Measurements from ENCODE around the gene IDI1.
A peak's percentile ranks its signal among the peaks of the same experiment; 100 is the strongest.
"Not testable (repeated sequence)": the region's sequence is repeated elsewhere in the genome, so short reads cannot be mapped to it uniquely, and the experiment has no call there.

The IDI1 gene

DNA sequence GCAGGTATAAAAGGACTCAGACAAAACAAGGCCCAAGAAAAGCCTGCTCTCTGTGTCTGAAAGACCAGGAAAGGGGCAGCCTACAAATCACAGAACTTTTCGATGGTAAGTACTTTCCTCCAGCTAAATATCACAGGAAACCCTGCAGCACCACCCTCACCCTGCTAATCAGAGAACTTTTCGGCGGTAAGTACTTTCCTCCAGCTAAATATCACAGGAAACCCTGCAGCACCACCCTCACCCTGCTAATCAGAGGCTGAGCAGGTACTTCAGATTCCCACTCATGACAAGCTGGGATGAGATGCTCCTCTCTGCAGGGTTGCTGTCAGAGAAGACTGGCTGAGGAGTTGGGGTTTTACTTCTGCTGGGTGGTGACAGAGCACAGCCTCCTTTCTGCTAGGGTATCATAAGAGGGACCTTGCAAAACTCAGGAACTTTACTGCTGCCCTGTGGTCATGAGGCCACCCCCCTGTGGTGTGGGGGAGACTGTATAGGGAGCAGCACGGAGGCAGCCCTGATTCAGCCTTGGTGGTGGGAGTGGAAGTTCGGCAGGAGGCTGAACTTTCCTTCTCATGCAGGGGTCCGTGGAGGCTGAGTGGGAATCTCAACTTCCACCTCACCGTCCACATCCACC lies 14.4 kb upstream of the IDI1 start:
- no peak for DNase-seq (ENCODE audit: low spot score)

DNA sequence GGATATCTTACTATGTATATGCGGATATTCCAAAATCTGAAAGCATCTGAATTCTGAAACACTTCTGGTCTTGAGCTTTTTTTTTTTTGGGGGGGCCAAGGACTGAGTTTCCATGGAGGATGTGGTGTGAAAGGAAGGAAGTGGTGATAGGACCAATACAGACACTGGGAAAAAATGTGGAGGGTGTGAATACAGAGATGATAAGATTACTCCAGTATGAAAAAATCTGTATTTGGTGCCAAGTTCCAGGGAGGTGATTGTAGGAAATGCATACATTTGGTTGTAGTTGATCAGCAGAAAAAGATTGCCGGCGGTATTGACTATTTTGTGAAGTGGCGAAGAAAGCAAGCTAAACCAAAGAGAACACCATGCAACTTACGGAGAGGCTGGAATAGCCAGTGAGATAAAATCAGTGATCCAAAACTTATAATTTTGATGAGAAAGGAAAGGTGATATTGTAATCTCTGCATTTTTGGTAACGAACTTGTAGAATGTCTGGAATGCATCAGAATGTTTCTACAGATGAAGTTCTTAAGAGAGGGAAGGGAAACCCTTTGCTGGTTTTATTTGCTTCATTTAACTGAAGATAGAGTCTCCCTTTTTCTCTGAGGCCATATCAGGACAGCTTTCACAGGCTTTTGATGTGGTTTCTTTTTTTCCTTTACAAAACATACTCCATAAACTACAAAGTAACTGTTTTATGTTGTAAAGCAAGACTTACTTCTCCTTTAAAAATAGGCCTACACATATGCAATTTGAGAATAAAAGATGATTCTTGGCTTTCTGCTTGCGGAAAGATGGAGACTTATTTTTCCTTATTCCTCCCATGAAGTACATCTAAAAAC lies 13.2 kb upstream of the IDI1 start:
- DNase-seq (ENCODE audit: low spot score), result peak; percentile 35

DNA sequence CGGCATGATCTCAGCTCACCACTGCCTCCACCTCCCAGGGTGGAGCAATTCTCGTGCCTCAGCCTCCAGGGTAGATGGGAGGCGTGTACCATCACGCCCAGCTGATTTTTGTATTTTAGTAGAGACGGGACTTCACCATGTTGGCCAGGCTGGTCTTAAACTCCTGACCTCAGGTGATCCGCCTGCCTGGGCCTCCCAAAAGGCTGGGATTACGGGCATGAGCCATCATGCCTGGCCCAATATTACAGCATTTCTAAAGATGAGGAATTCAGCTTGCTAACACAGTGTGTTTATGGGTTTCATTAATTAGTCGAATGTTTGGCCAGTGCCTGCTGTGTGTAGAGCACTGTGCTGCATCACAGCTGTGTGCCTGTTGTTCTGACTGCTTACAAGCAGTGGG lies 11.0 kb upstream of the IDI1 start:
- DNase-seq (ENCODE audit: low spot score), result no peak

GRCh38 chr10:1058017-1058416 lies 9.1 kb upstream of the IDI1 start:
- no peak for DNase-seq (ENCODE audit: low spot score)

- DNase-seq (ENCODE audit: low spot score), result no peak
These were observed 8.3 kb upstream of the IDI1 start for GRCh38 chr10:1057106-1057657.

- peak; percentile 92 for DNase-seq (ENCODE audit: low spot score)
These were observed 7.6 kb upstream of the IDI1 start, which contains the start of gene WDR37 for GRCh38 chr10:1056326-1057105. WDR37 (plus strand) TSS chr10:1056385; CDS start chr10:1072156, 15,771 bp downstream.

DNA sequence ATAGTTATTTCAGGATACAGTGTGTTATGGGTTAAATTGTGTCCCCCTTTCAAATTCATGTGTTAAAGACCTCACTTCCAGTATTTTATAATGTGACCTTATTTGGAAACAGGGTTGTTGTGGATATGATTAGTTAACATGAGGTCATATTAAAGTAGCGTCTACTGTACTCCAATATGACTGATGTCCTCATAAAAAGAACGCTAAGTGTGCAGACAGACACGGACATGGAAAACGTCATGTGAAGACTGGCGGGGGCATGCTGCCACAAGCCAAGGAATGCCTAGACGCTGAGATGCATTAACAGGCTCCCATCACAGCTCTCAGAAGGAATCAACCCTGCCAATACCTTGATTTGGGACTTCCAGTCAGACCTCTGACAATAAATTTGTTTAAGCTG lies 5.8 kb upstream of the IDI1 start:
- DNase-seq (ENCODE audit: low spot score), result no peak

GRCh38 chr10:1050554-1050953 lies 1.6 kb upstream of the IDI1 start:
- no peak for DNase-seq (ENCODE audit: low spot score)

- no peak for DNase-seq (ENCODE audit: low spot score)
These were observed 1.2 kb upstream of the IDI1 start for GRCh38 chr10:1050145-1050544.

DNA sequence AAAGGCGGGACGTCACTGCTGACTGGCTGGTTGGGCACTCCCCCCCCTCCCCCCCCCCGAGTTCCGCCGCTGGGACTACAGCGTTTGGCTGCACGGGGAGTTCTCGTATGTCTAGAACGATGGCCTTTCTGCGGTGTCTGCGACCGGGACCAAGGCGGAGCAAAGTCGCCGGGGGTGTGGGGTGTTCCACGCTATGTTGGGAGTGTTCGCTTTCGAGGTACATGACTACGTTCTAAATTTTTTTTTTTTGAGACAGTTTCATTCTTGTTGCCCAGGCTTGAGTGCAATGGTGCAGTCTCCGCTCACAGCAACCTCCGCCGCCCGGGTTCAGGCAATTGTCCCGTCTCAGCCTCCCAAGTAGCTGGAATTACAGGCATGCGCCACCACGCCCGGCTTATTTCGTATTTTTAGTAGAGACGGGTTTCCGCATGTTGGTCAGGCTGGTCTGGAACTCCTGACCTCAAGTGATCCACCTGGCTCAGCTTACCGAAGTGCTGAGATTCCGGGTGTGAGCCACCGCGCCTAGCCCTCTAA lies 573 bp upstream of the IDI1 start:
- DNase-seq (ENCODE audit: low spot score), result no peak

GRCh38 chr10:1048349-1048731 lies 579 bp downstream of the IDI1 start:
- DNase-seq (ENCODE audit: low spot score), result no peak

DNA sequence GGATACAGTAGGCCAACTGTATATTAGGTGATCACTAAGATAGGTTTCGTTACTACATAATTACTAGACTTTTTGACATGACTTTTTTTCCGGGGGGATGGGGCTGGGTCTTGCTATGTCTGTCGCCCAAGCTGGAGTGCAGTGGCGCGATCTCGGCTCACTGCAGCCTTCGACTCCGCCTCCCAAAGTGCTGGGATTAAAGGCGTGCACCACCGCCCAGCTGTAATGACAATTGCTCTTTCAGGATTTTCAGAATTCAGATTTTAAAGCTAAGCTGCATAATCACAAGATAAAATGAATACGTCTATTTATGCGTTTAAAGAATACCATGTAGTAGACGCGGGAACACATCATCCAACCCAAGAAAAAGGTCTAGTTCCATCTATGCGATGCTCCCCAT lies 982 bp downstream of the IDI1 start:
- DNase-seq (ENCODE audit: low spot score), result no peak

DNA sequence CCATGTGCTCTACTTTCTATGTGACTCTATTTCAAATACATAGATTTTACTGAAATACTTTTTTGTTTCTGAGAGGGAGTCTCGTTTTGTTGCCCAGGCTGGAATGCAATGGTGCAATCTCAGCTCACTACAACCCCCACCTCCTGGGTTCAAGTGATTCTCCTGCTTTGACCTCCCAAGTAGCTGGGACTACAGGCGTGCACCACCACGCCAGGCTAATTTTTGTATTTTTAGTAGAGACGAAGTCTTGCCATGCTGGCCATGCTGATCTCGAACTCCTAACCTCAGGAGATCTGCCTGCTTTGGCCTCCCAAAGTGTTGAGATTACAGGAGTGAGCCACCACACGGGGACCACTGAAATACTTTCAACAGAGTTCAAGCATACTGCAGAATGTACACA lies 3.5 kb downstream of the IDI1 start:
- no peak for DNase-seq (ENCODE audit: low spot score)

GRCh38 chr10:1044964-1045363 lies 4.0 kb downstream of the IDI1 start:
- no peak for DNase-seq (ENCODE audit: low spot score)

GRCh38 chr10:1044146-1044545 lies 4.8 kb downstream of the IDI1 start:
- no peak for DNase-seq (ENCODE audit: low spot score)

- no peak for DNase-seq (ENCODE audit: low spot score)
These were observed 5.4 kb downstream of the IDI1 start for GRCh38 chr10:1043532-1043995.

DNA sequence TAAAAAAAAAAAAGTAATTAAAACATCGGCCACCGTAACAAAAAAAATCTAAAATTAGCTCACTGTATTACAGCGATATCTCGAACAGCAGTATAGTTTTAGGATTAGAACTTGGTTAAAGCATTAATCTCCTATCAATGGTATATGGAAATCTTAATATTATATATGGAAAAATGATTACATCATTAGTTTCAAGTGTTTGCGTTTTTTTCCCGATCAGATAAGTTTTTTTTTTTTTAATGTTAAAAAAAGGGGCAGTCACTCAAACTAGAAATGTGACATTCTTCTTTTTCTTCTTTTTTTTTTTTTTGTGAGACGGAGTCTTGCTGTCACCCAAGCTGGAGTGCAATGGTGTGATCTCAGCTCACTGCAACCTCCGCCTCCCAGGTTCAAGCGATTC lies 7.4 kb downstream of the IDI1 start:
- DNase-seq (ENCODE audit: low spot score), result no peak

DNA sequence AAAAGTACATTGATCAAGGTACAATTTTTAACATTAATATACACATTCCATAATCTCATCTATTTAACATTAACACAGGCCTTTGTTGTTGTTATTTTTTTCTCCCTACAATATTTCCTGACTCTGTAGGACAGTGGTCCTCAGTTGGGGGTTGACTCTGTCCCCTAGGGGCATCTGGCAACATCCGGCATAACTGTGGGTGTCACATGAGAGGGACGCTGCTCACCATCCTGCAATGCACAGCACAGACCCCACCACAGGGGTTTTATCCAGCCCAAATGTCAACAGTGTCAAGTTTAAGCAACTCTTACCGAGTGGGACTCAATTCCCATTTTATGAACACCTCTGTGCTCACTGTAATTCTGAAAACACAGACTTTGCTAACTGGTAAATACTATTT lies 8.8 kb downstream of the IDI1 start:
- no peak for DNase-seq (ENCODE audit: low spot score)

DNA sequence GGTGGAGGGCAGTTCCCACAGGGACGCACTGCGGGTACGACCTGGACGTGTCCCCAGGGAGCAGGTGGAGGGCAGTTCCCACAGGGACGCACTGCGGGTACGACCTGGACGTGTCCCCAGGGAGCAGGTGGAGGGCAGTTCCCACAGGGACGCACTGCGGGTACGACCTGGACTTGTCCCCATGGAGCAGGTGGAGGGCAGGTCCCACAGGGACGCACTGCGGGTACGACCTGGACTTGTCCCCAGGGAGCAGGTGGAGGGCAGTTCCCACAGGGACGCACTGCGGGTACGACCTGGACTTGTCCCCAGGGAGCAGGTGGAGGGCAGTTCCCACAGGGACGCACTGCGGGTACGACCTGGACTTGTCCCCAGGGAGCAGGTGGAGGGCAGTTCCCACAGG lies 10.2 kb downstream of the IDI1 start:
- not testable (repeated sequence) for DNase-seq (ENCODE audit: low spot score)

DNA sequence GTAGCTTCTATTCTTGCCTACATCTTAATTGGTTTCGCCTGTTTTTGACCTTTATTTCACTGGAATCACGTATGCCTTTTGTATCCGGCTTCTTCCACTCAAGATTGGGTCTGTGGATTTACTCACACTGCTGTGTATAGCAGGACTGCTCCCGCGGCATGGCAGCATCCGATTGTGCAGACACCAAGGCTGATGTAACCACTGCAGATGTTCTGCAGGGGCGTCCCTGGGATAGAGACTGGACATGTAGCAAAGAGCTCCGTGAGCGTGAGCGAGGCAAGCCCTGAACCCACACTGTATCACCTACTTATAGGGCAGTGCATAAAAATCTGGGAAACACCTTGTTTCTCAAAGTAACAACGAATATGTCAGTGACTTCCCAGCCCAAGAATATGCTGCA lies 11.8 kb downstream of the IDI1 start:
- no peak for DNase-seq (ENCODE audit: low spot score)

- no peak for DNase-seq (ENCODE audit: low spot score)
These were observed 12.6 kb downstream of the IDI1 start for GRCh38 chr10:1036341-1036791.

DNA sequence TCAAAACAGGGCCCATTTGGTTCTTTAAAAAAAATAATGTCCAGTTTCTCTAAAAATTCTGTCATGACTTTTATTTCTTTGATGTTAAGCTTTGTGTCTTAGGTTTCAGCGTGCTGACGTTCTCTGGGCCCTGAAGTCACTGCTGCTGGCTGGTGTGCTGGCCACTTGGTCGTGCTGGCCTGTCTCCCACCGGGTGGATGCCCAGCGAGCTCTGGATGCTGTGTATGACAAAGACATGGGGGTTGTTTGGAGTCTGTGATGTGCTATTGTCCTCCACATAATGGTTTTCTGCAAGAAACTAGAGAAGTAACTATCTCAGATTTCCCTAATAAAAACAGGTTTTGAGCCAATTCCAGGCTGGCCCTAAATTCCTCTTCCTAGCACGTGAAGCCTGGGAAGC lies 13.7 kb downstream of the IDI1 start:
- DNase-seq (ENCODE audit: low spot score), result no peak
